ENCODE measurements around the gene CLEC4G.

- TF ChIP-seq CTCF (IDR thresholded peaks at IDR 0.05; ENCODE audit: low read length) (no peak), EZH2 (IDR thresholded peaks at IDR 0.05; ENCODE audit: borderline replicate concordance, low read length) (no peak)
These were observed 295 bp downstream of the CLEC4G start for GRCh38 chr19:7731615-7732014.

Data from OCI-LY1 (cell line).